Astrocyte (in vitro differentiated cells and primary cell): ENCODE data around the gene DTNBP1. TPM values are rescaled to one million over a fixed set of nuclear protein-coding genes. Genes with fewer than 3 reads are reported as not detected.

Source experiments
- DNase-seq: peaks from one replicate; pipeline ENCODE4 v3.0.0-alpha.2; 2010; ENCODE audit warnings: low read depth
- FAIRE-seq: peaks from 2 replicates; lab custom pipeline; 2011; peaks lifted over from hg19 to GRCh38; lab: Jason Lieb, UNC
- H2AFZ ChIP-seq: 2 replicates; pipeline ENCODE4 v1.6.0; 2012; ENCODE audit warnings: low read depth, low read length, inconsistent platforms
- H3K27ac ChIP-seq: 2 replicates; pipeline ENCODE4 v1.5.1; 2011; ENCODE audit warnings: low read depth, low read length, inconsistent platforms
- H3K27me3 ChIP-seq: 2 replicates; pipeline ENCODE4 v1.6.0; 2011; ENCODE audit warnings: low read length, inconsistent platforms; ENCODE audit not compliant: insufficient read depth
- H3K36me3 ChIP-seq: 2 replicates; pipeline ENCODE4 v1.5.1; 2011; ENCODE audit warnings: low read length, inconsistent platforms; ENCODE audit not compliant: insufficient read depth
- H3K4me1 ChIP-seq: 2 replicates; pipeline ENCODE4 v1.5.1; 2011; ENCODE audit warnings: low read length, inconsistent platforms; ENCODE audit not compliant: insufficient read depth
- H3K4me2 ChIP-seq: 2 replicates; pipeline ENCODE4 v1.6.0; 2012; ENCODE audit warnings: low read length, inconsistent platforms
- H3K4me3 ChIP-seq: 2 replicates; pipeline ENCODE4 v1.5.1; 2011; ENCODE audit warnings: low read depth, mild to moderate bottlenecking, low read length, inconsistent platforms; ENCODE audit not compliant: insufficient read depth
- H3K79me2 ChIP-seq: 2 replicates; pipeline ENCODE4 v1.6.0; 2012; ENCODE audit warnings: mild to moderate bottlenecking, low read length, inconsistent platforms; ENCODE audit not compliant: insufficient read depth
- H3K9ac ChIP-seq: 2 replicates; pipeline ENCODE4 v1.6.0; 2012; ENCODE audit warnings: mild to moderate bottlenecking, low read length, inconsistent platforms
- H3K9me3 ChIP-seq: 2 replicates; pipeline ENCODE4 v1.5.1; 2012; ENCODE audit warnings: low read depth, mild to moderate bottlenecking, low read length, inconsistent platforms; ENCODE audit not compliant: insufficient read depth
- H4K20me1 ChIP-seq: 2 replicates; pipeline ENCODE4 v1.6.0; 2012; ENCODE audit warnings: low read length, inconsistent platforms; ENCODE audit not compliant: insufficient read depth
- H3K27ac Mint-ChIP-seq: one replicate; pipeline ENCODE4 v1.8.0; 2021; ENCODE audit warnings: mild to moderate bottlenecking, mixed read lengths; ENCODE audit not compliant: unreplicated experiment
- H3K27me3 Mint-ChIP-seq: one replicate; pipeline ENCODE4 v1.8.0; 2021; ENCODE audit warnings: low read depth, mixed read lengths; ENCODE audit not compliant: unreplicated experiment
- H3K36me3 Mint-ChIP-seq: one replicate; pipeline ENCODE4 v1.8.0; 2021; ENCODE audit warnings: low read depth, mixed read lengths; ENCODE audit not compliant: unreplicated experiment
- H3K4me1 Mint-ChIP-seq: one replicate; pipeline ENCODE4 v1.8.0; 2021; ENCODE audit warnings: low read depth, mixed read lengths; ENCODE audit not compliant: unreplicated experiment
- H3K4me3 Mint-ChIP-seq: one replicate; pipeline ENCODE4 v1.8.0; 2021; ENCODE audit warnings: mild to moderate bottlenecking, moderate library complexity, mixed read lengths; ENCODE audit not compliant: unreplicated experiment
- H3K9me3 Mint-ChIP-seq: one replicate; pipeline ENCODE4 v1.8.0; 2021; ENCODE audit warnings: mild to moderate bottlenecking, mixed read lengths; ENCODE audit not compliant: unreplicated experiment
- CTCF ChIP-seq: IDR thresholded peaks from 2 replicates; pipeline ENCODE4 v1.5.1; 2011; ENCODE audit warnings: low read depth, mild to moderate bottlenecking, inconsistent platforms, low read length, moderate library complexity; ENCODE audit not compliant: insufficient read depth
- EZH2 ChIP-seq: IDR thresholded peaks from 2 replicates; pipeline ENCODE4 v1.6.1; 2012; ENCODE audit warnings: mild to moderate bottlenecking, low read length, inconsistent platforms; ENCODE audit not compliant: insufficient read depth
- total RNA-seq: library from RNA; stranded (reverse); gene quantifications from 2 replicates; pipeline ENCODE4 v1.2.1, GENCODE V29; 2021

Gene DTNBP1
- total RNA-seq, 1 donor from 2014 or later = 13.0 TPM

- Histone ChIP-seq H3K9ac (no peak overlapping the region), H3K27ac (no peak overlapping the region), H3K4me1 (no peaks in the 10 kb centered on the region), H3K79me2 (peaks cover 19% of the 10 kb centered on the region), H2AFZ (no peak overlapping the region), H4K20me1 (peaks cover 78% of the 10 kb centered on the region), H3K9me3 (no peaks in the 10 kb centered on the region), H3K4me2 (no peak overlapping the region), H3K36me3 (peaks cover 2% of the 10 kb centered on the region), H3K27me3 (no peaks in the 10 kb centered on the region), H3K4me3 (no peak overlapping the region)
- Mint-ChIP-seq H3K4me3 (no peak overlapping the region), H3K9me3 (no peaks in the 10 kb centered on the region), H3K36me3 (peaks cover 20% of the 10 kb centered on the region), H3K27ac (peak overlapping the region; percentile 2), H3K27me3 (no peaks in the 10 kb centered on the region), H3K4me1 (peaks cover 16% of the 10 kb centered on the region)
- no peak for FAIRE-seq
- no peak for DNase-seq
- TF ChIP-seq CTCF = no peak
- TF ChIP-seq EZH2 = no peak
Measured at GRCh38 chr6:15495375-15495901, 167.4 kb downstream of the DTNBP1 start.

GRCh38 chr6:15493437-15494168, 169.2 kb downstream of the DTNBP1 start:
- no peak for TF ChIP-seq CTCF
- no peak for TF ChIP-seq EZH2
- DNase-seq = peak; percentile 50
- H3K4me3 Mint-ChIP-seq = no peak overlapping the region
- Histone ChIP-seq H3K36me3 (peaks cover 2% of the 10 kb centered on the region), H3K9ac (no peak overlapping the region), H3K9me3 (no peaks in the 10 kb centered on the region), H3K4me3 (no peak overlapping the region), H4K20me1 (peaks cover 72% of the 10 kb centered on the region), H3K79me2 (peaks cover 16% of the 10 kb centered on the region), H3K27ac (no peak overlapping the region), H2AFZ (no peak overlapping the region), H3K4me1 (no peaks in the 10 kb centered on the region), H3K4me2 (no peak overlapping the region), H3K27me3 (no peaks in the 10 kb centered on the region)
- H3K4me1 Mint-ChIP-seq = peaks cover 16% of the 10 kb centered on the region
- H3K9me3 Mint-ChIP-seq = no peaks in the 10 kb centered on the region
- no peak for FAIRE-seq
- H3K27me3 Mint-ChIP-seq = no peaks in the 10 kb centered on the region
- H3K27ac Mint-ChIP-seq = no peak overlapping the region
- H3K36me3 Mint-ChIP-seq = peaks cover 25% of the 10 kb centered on the region

- no peak overlapping the region for H3K4me3 Mint-ChIP-seq
- H3K9ac ChIP-seq = no peak overlapping the region
Measured at GRCh38 chr6:15491986-15492269, 170.9 kb downstream of the DTNBP1 start.

More at GRCh38 chr6:15491986-15492269, 170.9 kb downstream of the DTNBP1 start:
- Mint-ChIP-seq H3K27me3 (no peaks in the 10 kb centered on the region), H3K9me3 (no peaks in the 10 kb centered on the region), H3K27ac (no peak overlapping the region), H3K4me1 (peaks cover 16% of the 10 kb centered on the region), H3K36me3 (peaks cover 28% of the 10 kb centered on the region)
- H3K4me3 ChIP-seq = no peak overlapping the region
- no peaks in the 10 kb centered on the region for H3K27me3 ChIP-seq
- H3K9me3 ChIP-seq = no peaks in the 10 kb centered on the region
- no peaks in the 10 kb centered on the region for H3K4me1 ChIP-seq
- peaks cover 11% of the 10 kb centered on the region for H3K79me2 ChIP-seq
- peaks cover 65% of the 10 kb centered on the region for H4K20me1 ChIP-seq
- H2AFZ ChIP-seq = no peak overlapping the region
- no peak overlapping the region for H3K27ac ChIP-seq
- FAIRE-seq (no peak), DNase-seq (no peak)
- no peak for TF ChIP-seq CTCF
- TF ChIP-seq EZH2 = no peak
- H3K4me2 ChIP-seq = no peak overlapping the region
- peaks cover 5% of the 10 kb centered on the region for H3K36me3 ChIP-seq
